GM06990 (cell line): ENCODE results near the gene TGM1.

Experiments used
- DNase-seq: peaks from one replicate; pipeline ENCODE4 v3.0.0-alpha.2; 2011; ENCODE audit not compliant: insufficient read length; ENCODE audit errors: extremely low read depth
- H3K27me3 ChIP-seq: replicated peaks from 2 replicates; pipeline ENCODE4 v1.6.0; 2011; ENCODE audit warnings: low read length; ENCODE audit not compliant: control insufficient read depth, insufficient read depth
- H3K36me3 ChIP-seq: 2 replicates; pipeline ENCODE4 v1.5.1; 2011; ENCODE audit warnings: low read length; ENCODE audit not compliant: control insufficient read depth, insufficient read depth
- H3K4me3 ChIP-seq: replicated peaks from 2 replicates; pipeline ENCODE4 v1.5.1; 2011; ENCODE audit warnings: low read depth, mild to moderate bottlenecking, control low read depth, low read length
- TF ChIP-seq, protein P1 (sequence below): IDR thresholded peaks from 2 replicates; pipeline ENCODE4 v1.5.1; 2011; ENCODE audit warnings: low read length, control low read depth, mild to moderate bottlenecking, inconsistent platforms; ENCODE audit not compliant: insufficient read depth, poor library complexity, severe bottlenecking

The TGM1 gene

DNA sequence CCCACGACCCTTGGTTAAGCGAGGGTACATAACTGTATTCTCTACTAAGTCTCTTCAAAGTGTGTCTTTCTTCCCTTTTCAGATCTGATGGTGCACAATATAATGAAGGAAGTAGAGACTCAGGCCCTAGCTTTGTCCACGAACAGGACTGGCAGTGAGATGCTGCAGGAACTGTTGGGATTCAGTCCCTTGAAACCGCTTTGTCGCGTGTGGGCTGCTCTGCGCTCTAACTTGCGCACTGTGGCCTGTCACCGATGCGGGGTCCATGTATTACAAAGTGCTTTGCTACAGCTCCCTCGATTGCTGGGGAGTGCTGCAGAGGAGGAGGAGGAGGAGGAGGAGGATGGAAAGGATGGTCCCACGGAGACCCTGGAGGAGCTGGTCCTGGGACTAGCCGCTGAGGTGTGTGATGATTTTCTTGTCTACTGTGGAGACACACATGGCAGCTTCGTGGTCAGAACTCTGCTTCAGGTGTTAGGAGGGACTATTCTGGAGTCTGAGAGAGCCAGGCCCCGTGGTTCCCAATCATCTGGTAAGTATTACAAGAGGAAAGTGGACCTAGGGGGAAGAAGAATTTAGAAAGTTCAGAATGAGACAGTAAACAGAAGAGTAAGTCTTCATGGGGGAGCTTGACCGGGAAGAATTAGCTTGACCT is 37.5 kb upstream of the TGM1 start:
- Histone ChIP-seq H3K36me3 (peaks cover 31% of the 10 kb centered on the region), H3K27me3 (no peaks in the 10 kb centered on the region), H3K4me3 (peak overlapping the region; percentile 79)
- DNase-seq = no peak
- TF ChIP-seq, protein P1, sequence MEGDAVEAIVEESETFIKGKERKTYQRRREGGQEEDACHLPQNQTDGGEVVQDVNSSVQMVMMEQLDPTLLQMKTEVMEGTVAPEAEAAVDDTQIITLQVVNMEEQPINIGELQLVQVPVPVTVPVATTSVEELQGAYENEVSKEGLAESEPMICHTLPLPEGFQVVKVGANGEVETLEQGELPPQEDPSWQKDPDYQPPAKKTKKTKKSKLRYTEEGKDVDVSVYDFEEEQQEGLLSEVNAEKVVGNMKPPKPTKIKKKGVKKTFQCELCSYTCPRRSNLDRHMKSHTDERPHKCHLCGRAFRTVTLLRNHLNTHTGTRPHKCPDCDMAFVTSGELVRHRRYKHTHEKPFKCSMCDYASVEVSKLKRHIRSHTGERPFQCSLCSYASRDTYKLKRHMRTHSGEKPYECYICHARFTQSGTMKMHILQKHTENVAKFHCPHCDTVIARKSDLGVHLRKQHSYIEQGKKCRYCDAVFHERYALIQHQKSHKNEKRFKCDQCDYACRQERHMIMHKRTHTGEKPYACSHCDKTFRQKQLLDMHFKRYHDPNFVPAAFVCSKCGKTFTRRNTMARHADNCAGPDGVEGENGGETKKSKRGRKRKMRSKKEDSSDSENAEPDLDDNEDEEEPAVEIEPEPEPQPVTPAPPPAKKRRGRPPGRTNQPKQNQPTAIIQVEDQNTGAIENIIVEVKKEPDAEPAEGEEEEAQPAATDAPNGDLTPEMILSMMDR = no peak

DNA sequence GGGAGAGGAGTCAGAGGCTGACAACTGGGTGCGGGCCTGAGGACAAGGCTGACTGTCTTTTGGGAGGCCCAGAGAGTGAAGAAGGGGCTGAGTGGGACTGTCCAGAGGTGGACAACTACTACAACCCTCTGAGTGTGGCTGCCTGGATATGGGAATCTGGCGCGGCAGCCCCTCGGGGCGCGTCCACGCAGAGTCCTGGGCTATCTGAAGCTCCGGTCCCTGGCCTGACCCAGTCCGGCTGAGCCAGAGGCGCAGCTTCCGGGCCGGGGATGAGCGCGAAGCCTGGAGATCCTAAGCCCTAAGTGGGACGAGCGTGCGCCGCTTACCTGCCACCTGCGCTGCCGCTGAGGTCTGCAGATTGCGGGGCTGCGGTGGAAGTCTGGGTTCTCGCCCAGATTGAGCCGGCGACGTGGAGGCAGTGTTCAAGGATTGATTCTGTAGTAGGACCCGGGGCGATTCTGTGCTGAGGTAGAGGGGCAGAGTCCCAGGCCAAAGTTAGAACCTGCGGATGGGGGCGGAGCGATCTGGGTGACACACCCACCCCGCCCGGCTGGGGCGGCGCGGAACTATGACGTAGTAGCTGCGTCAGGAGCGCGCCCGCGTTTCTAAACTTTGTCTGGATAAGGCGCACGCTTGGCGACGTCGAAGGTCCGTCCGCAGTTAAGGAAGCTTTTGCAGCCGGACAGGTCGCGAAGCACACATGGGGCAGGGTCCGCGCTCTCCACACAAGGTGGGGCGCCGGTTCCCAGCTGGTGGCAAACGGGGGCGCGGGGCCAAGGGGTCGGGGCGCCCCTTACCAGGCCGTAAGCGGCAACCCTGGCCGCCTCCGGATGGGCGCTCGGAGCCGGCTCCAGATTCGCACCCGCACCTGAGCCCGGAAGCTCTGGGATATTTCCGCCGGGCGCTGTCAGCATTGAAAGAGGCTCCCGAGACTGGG is 36.5 kb upstream of the TGM1 start, which contains the start of the genes DHRS1 and NOP9:
TSS of gene DHRS1 (minus strand) at position 526 of the 937 bp plus-strand sequence. CDS start 674 bp downstream, outside the sequence.
TSS of gene NOP9 (plus strand) at position 596 of the 937 bp plus-strand sequence. CDS start at position 701, 105 bp downstream.
- peak; percentile 93 for DNase-seq
- TF ChIP-seq, protein P1 = no peak
- Histone ChIP-seq H3K27me3 (no peaks in the 10 kb centered on the region), H3K36me3 (peaks cover 26% of the 10 kb centered on the region), H3K4me3 (peak within 1 kb of the TSS; percentile 79)

GRCh38 chr14:24298892-24299254 is 35.9 kb upstream of the TGM1 start:
- peak overlapping the region; percentile 79 for H3K4me3 ChIP-seq
- no peaks in the 10 kb centered on the region for H3K27me3 ChIP-seq
- no peak for DNase-seq
- TF ChIP-seq, protein P1 = no peak
- peaks cover 20% of the 10 kb centered on the region for H3K36me3 ChIP-seq

- Histone ChIP-seq H3K27me3 (no peaks in the 10 kb centered on the region), H3K4me3 (no peak overlapping the region), H3K36me3 (peaks cover 15% of the 10 kb centered on the region)
- no peak for DNase-seq
- TF ChIP-seq, protein P1 = peak; percentile 26
Measured at GRCh38 chr14:24297190-24297964, 34.4 kb upstream of the TGM1 start.

DNA sequence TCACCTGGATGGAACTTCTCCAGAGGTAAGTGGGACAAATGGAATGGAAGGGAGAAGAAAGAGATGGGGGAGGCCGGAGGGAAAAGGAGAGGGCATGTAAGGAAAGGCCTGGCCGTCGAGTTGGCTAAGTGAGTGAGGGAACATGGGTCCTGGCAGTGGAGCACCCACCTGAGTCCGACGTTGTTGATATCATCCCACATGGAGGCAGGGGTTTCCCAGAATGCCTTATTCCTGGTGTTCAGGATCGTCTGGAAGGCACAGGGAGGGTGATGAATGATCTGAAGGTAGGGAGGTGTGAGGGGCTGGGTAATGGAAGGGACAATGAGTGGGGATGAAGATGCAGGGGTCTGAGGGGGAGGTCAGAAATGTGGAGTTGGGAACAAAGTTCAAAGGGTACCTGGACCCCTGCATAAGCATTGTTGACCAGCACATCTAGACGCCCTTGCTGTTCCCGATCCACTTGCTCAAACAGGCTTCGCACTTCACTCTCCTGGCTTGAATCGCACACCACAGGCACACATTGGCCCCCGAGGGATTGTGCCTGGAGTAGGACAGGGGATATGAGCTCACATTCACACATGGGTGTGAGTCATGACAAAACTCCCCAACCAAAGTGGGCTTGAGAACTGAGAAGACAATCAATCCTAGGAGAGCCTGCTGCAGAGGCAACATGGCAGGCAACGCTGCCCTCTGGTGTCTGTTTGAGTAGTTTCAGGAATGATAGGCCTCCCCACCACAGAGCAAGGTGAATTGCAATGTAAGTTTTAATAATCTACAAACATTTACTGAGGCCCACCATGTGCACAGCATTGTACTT is 33.6 kb upstream of the TGM1 start:
- no peaks in the 10 kb centered on the region for H3K27me3 ChIP-seq
- TF ChIP-seq, protein P1 = peak; percentile 77
- DNase-seq = peak; percentile 58
- peaks cover 14% of the 10 kb centered on the region for H3K36me3 ChIP-seq
- H3K4me3 ChIP-seq = no peak overlapping the region
